ENCODE measurements around the gene KCTD19.
A peak's percentile ranks its signal among the peaks of the same experiment; 100 is the strongest.
"Not testable (repeated sequence)": the region's sequence is repeated elsewhere in the genome, so short reads cannot be mapped to it uniquely, and the experiment has no call there.

KCTD19 gene

GRCh38 chr16:67356396-67356795 lies 29.9 kb upstream of the KCTD19 start:
- DNase-seq (ENCODE audit: extremely low read depth, low read depth), result no peak
- TF ChIP-seq CTCF (IDR thresholded peaks at IDR 0.05; ENCODE audit: low read depth, low read length), result no peak

- DNase-seq (ENCODE audit: extremely low read depth, low read depth), result not testable (repeated sequence)
Observed at GRCh38 chr16:67352463-67352862, 25.9 kb upstream of the KCTD19 start.

GRCh38 chr16:67350324-67350723 lies 23.8 kb upstream of the KCTD19 start:
- TF ChIP-seq CTCF (IDR thresholded peaks at IDR 0.05; ENCODE audit: low read depth, low read length), result no peak
- no peak for DNase-seq (ENCODE audit: extremely low read depth, low read depth)

- peak; percentile 31 for TF ChIP-seq CTCF (IDR thresholded peaks at IDR 0.05; ENCODE audit: low read depth, low read length)
- DNase-seq (ENCODE audit: extremely low read depth, low read depth), result no peak
Observed at GRCh38 chr16:67349172-67349571, 22.6 kb upstream of the KCTD19 start.

- no peak for TF ChIP-seq CTCF (IDR thresholded peaks at IDR 0.05; ENCODE audit: low read depth, low read length)
- DNase-seq (ENCODE audit: extremely low read depth, low read depth), result no peak
Observed at GRCh38 chr16:67346341-67346740, 19.8 kb upstream of the KCTD19 start.

- DNase-seq (ENCODE audit: extremely low read depth, low read depth), result no peak
- no peak for TF ChIP-seq CTCF (IDR thresholded peaks at IDR 0.05; ENCODE audit: low read depth, low read length)
Observed at GRCh38 chr16:67345401-67345800, 18.9 kb upstream of the KCTD19 start.

GRCh38 chr16:67342616-67343015 lies 16.1 kb upstream of the KCTD19 start:
- no peak for TF ChIP-seq CTCF (IDR thresholded peaks at IDR 0.05; ENCODE audit: low read depth, low read length)
- no peak for DNase-seq (ENCODE audit: extremely low read depth, low read depth)

GRCh38 chr16:67341250-67341649 lies 14.7 kb upstream of the KCTD19 start:
- DNase-seq (ENCODE audit: extremely low read depth, low read depth), result no peak
- no peak for TF ChIP-seq CTCF (IDR thresholded peaks at IDR 0.05; ENCODE audit: low read depth, low read length)
